ENCODE measurements around the gene TSPO. TPM values are rescaled to one million over a fixed set of nuclear protein-coding genes. Genes with fewer than 3 reads are reported as not detected.

Gene TSPO
- total and polyA plus RNA-seq, 9 of the 15 experiments (the other 6 are each of a cell fraction or from before 2014, with no cell fraction given) = 4.9 to 126 (median 25.3) TPM

- TF ChIP-seq, protein P1, sequence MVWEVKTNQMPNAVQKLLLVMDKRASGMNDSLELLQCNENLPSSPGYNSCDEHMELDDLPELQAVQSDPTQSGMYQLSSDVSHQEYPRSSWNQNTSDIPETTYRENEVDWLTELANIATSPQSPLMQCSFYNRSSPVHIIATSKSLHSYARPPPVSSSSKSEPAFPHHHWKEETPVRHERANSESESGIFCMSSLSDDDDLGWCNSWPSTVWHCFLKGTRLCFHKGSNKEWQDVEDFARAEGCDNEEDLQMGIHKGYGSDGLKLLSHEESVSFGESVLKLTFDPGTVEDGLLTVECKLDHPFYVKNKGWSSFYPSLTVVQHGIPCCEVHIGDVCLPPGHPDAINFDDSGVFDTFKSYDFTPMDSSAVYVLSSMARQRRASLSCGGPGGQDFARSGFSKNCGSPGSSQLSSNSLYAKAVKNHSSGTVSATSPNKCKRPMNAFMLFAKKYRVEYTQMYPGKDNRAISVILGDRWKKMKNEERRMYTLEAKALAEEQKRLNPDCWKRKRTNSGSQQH (CRISPR knock-in tag; IDR thresholded peaks at IDR 0.05) = no peak
- TF ChIP-seq, protein P2, sequence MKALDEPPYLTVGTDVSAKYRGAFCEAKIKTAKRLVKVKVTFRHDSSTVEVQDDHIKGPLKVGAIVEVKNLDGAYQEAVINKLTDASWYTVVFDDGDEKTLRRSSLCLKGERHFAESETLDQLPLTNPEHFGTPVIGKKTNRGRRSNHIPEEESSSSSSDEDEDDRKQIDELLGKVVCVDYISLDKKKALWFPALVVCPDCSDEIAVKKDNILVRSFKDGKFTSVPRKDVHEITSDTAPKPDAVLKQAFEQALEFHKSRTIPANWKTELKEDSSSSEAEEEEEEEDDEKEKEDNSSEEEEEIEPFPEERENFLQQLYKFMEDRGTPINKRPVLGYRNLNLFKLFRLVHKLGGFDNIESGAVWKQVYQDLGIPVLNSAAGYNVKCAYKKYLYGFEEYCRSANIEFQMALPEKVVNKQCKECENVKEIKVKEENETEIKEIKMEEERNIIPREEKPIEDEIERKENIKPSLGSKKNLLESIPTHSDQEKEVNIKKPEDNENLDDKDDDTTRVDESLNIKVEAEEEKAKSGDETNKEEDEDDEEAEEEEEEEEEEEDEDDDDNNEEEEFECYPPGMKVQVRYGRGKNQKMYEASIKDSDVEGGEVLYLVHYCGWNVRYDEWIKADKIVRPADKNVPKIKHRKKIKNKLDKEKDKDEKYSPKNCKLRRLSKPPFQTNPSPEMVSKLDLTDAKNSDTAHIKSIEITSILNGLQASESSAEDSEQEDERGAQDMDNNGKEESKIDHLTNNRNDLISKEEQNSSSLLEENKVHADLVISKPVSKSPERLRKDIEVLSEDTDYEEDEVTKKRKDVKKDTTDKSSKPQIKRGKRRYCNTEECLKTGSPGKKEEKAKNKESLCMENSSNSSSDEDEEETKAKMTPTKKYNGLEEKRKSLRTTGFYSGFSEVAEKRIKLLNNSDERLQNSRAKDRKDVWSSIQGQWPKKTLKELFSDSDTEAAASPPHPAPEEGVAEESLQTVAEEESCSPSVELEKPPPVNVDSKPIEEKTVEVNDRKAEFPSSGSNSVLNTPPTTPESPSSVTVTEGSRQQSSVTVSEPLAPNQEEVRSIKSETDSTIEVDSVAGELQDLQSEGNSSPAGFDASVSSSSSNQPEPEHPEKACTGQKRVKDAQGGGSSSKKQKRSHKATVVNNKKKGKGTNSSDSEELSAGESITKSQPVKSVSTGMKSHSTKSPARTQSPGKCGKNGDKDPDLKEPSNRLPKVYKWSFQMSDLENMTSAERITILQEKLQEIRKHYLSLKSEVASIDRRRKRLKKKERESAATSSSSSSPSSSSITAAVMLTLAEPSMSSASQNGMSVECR (CRISPR knock-in tag; IDR thresholded peaks at IDR 0.05) = peak; percentile 35; the same call in 1 of the 2 replicates
- TF ChIP-seq RBFOX2 (IDR thresholded peaks at IDR 0.05; ENCODE audit: low read depth, low read length) = peak; percentile 64
- TF ChIP-seq ETV6 (IDR thresholded peaks at IDR 0.05; ENCODE audit: borderline replicate concordance in 1 of 2, low read depth in 2 of 2, low read length in 1 of 2) = no peak
- no peak for TF ChIP-seq ETV6 (CRISPR knock-in tag; IDR thresholded peaks at IDR 0.05; ENCODE audit: borderline replicate concordance)
- TF ChIP-seq RBM17 (IDR thresholded peaks at IDR 0.05; ENCODE audit: borderline replicate concordance, low read depth, low read length) = no peak
- TF ChIP-seq ZNF41 (CRISPR knock-in tag; conservative IDR thresholded peaks at IDR 0.05) = no peak
- no peak for TF ChIP-seq TAF7 (tag; IDR thresholded peaks at IDR 0.05)
- no peak for TF ChIP-seq POLR3A (IDR thresholded peaks at IDR 0.05; ENCODE audit: borderline replicate concordance, extremely low read depth, insufficient read depth, insufficient read length)
These were observed 35.2 kb downstream of the TSPO start, which contains the start of gene TTLL12 (continued) for GRCh38 chr22:43186272-43187170.
